Mucosa of rectum (tissue), 2 donors: ENCODE data around the gene PCDHGA1.
"Not testable (repeated sequence)": the region's sequence is repeated elsewhere in the genome, so short reads cannot be mapped to it uniquely, and the experiment has no call there.

Source experiments
- H3K27ac ChIP-seq, 2 donors: one replicate each; pipeline ENCODE4 v1.7.0; 2013; ENCODE audit warnings: inconsistent platforms in 2 of 2, low read depth in 2 of 2, low read length in 2 of 2
- H3K27me3 ChIP-seq, 2 donors: one replicate each; pipeline ENCODE4 v1.7.0; 2013; ENCODE audit warnings: low read length in 2 of 2; ENCODE audit not compliant: control insufficient read depth in 2 of 2, insufficient read depth in 2 of 2
- H3K36me3 ChIP-seq, 2 donors: one replicate each; pipeline ENCODE4 v1.7.0; 2013; ENCODE audit warnings: low read length in 2 of 2; ENCODE audit not compliant: control insufficient read depth in 2 of 2, insufficient read depth in 2 of 2
- H3K4me1 ChIP-seq, 2 donors: one replicate each; pipeline ENCODE4 v1.7.0; 2013; ENCODE audit warnings: low read length in 2 of 2, mild to moderate bottlenecking in 1 of 2; ENCODE audit not compliant: control insufficient read depth in 2 of 2, insufficient read depth in 2 of 2
- H3K4me3 ChIP-seq, 2 donors: one replicate each; pipeline ENCODE4 v1.7.0; 2013; ENCODE audit warnings: low read length in 2 of 2
- H3K9ac ChIP-seq, 2 donors: one replicate each; pipeline ENCODE4 v1.7.0; 2013; ENCODE audit warnings: low read length in 2 of 2, low read depth in 1 of 2, mild to moderate bottlenecking in 1 of 2
- H3K9me3 ChIP-seq, 2 donors: one replicate each; pipeline ENCODE4 v1.7.0; 2013; ENCODE audit warnings: low read length in 2 of 2; ENCODE audit not compliant: control insufficient read depth in 2 of 2
- donor health status: healthy.
- donor health status: Normal muscosa, but diverticular disease.

PCDHGA1 gene

DNA sequence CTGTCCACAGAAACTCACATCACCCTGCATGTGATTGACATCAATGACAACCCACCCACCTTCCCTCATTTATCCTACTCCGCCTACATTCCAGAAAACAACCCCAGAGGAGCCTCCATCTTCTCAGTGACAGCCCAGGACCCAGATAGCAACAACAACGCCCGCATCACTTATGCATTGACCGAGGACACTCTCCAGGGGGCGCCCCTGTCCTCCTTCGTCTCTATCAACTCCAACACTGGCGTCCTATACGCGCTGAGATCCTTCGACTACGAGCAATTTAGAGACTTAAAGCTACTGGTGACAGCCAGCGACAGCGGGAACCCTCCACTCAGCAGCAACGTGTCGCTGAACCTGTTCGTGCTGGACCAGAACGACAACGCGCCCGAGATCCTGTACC lies 15.0 kb downstream of the PCDHGA1 start:
- Histone ChIP-seq H3K9ac (no peak overlapping the region), H3K9me3 (peaks cover 12 to 23% of the 10 kb centered on the region in 2 donors), H3K4me1 (no peaks in the 10 kb centered on the region), H3K4me3 (no peak overlapping the region), H3K27me3 (no peaks in the 10 kb centered on the region), H3K36me3 (no peaks in the 10 kb centered on the region), H3K27ac (no peak overlapping the region)

- not testable (repeated sequence) for H3K27me3 ChIP-seq, H3K27ac ChIP-seq, H3K4me1 ChIP-seq, H3K4me3 ChIP-seq, H3K9ac ChIP-seq, H3K36me3 ChIP-seq
- peaks cover 12 to 26% of the 10 kb centered on the region in 2 donors for H3K9me3 ChIP-seq
Observed at GRCh38 chr5:141346017-141346416, 15.7 kb downstream of the PCDHGA1 start.

- no peak within 1 kb of the TSS for H3K9ac ChIP-seq
- no peaks in the 10 kb centered on the region for H3K4me1 ChIP-seq
- peaks cover 4 to 19% of the 10 kb centered on the region in 2 donors for H3K9me3 ChIP-seq
- no peak within 1 kb of the TSS for H3K27ac ChIP-seq
- H3K4me3 ChIP-seq = peak within 1 kb of the TSS in 1 of 2 donors; percentile 56
- H3K27me3 ChIP-seq = no peaks in the 10 kb centered on the region
- H3K36me3 ChIP-seq = no peaks in the 10 kb centered on the region
Observed at GRCh38 chr5:141349917-141350619, 19.8 kb downstream of the PCDHGA1 start, which contains the start of gene PCDHGB1. PCDHGB1 (plus strand) TSS chr5:141350099; CDS start chr5:141350261, 162 bp downstream.

DNA sequence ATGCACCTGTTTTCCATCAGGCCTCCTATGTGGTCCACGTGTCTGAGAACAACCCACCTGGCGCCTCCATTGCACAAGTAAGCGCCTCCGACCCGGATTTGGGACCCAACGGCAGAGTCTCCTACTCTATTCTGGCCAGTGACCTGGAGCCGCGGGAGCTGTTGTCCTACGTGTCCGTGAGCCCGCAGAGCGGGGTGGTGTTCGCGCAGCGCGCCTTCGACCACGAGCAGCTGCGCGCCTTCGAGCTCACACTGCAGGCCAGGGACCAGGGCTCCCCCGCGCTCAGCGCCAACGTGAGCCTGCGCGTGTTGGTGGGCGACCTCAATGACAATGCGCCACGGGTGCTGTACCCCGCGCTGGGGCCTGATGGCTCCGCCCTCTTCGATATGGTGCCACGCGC lies 21.3 kb downstream of the PCDHGA1 start:
- peaks cover 3 to 22% of the 10 kb centered on the region in 2 donors for H3K9me3 ChIP-seq
- H3K9ac ChIP-seq = no peak overlapping the region
- no peaks in the 10 kb centered on the region for H3K36me3 ChIP-seq
- H3K27me3 ChIP-seq = no peaks in the 10 kb centered on the region
- no peak overlapping the region for H3K27ac ChIP-seq
- no peak overlapping the region for H3K4me3 ChIP-seq
- no peaks in the 10 kb centered on the region for H3K4me1 ChIP-seq

DNA sequence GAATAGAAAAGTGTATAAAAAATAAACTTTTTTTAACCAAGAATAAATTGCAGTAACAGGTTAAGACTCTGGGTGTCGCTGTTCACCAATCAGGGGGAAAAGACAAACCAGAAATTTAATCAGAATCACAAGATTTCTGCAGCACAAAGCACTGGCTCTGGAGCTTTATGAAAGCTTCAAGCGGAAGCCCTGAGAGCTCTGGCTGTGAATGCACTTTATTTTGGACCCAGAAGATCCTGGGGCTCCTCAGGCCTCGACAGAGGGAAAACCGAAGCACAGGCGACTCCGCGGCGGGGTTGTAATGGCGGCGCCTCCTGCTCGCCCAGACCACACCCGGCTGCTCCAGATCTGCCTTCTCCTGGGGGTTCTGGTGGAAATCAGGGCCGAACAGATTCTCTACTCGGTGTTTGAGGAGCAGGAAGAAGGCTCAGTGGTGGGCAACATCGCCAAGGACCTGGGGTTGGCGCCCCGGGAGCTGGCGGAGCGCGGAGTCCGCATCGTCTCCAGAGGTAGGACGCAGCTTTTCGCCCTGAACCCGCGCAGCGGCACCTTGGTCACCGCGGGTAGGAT lies 24.7 kb downstream of the PCDHGA1 start, which contains the start of gene PCDHGA4:
TSS of gene PCDHGA4 (plus strand) at position 122 of the 570 bp plus-strand sequence. CDS start at position 209, 87 bp downstream.
- Histone ChIP-seq H3K36me3 (no peaks in the 10 kb centered on the region), H3K4me3 (peak within 1 kb of the TSS in 1 of 2 donors; percentile 8), H3K9ac (no peak within 1 kb of the TSS), H3K9me3 (peaks cover 3 to 22% of the 10 kb centered on the region in 2 donors), H3K27me3 (no peaks in the 10 kb centered on the region), H3K4me1 (no peaks in the 10 kb centered on the region), H3K27ac (no peak within 1 kb of the TSS)

GRCh38 chr5:141355641-141356040 lies 25.3 kb downstream of the PCDHGA1 start:
- Histone ChIP-seq H3K4me3 (no peak overlapping the region), H3K9me3 (peaks cover 3 to 23% of the 10 kb centered on the region in 2 donors), H3K4me1 (no peaks in the 10 kb centered on the region), H3K36me3 (no peaks in the 10 kb centered on the region), H3K27me3 (no peaks in the 10 kb centered on the region), H3K9ac (no peak overlapping the region), H3K27ac (no peak overlapping the region)

GRCh38 chr5:141356133-141356532 lies 25.8 kb downstream of the PCDHGA1 start:
- Histone ChIP-seq H3K4me1 (no peaks in the 10 kb centered on the region), H3K9me3 (peaks cover 3 to 23% of the 10 kb centered on the region in 2 donors), H3K27me3 (no peaks in the 10 kb centered on the region), H3K27ac (no peak overlapping the region), H3K36me3 (no peaks in the 10 kb centered on the region), H3K4me3 (no peak overlapping the region), H3K9ac (no peak overlapping the region)

DNA sequence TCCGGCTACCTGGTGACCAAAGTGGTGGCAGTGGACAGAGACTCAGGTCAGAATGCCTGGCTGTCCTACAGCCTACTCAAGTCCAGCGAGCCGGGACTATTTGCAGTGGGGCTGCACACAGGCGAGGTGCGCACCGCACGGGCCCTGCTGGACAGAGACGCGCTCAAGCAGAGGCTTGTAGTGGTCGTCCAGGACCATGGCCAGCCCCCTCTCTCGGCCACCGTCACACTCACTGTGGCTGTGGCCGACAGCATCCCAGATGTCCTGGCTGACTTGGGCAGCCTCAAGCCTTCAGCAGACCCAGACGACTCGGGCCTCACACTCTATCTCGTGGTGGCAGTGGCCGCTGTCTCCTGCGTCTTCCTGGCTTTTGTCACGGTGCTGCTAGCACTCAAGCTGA lies 26.6 kb downstream of the PCDHGA1 start:
- H3K4me1 ChIP-seq = no peaks in the 10 kb centered on the region
- H3K27me3 ChIP-seq = no peaks in the 10 kb centered on the region
- no peak overlapping the region for H3K4me3 ChIP-seq
- peaks cover 3 to 25% of the 10 kb centered on the region in 2 donors for H3K9me3 ChIP-seq
- H3K9ac ChIP-seq = no peak overlapping the region
- H3K36me3 ChIP-seq = no peaks in the 10 kb centered on the region
- H3K27ac ChIP-seq = no peak overlapping the region

DNA sequence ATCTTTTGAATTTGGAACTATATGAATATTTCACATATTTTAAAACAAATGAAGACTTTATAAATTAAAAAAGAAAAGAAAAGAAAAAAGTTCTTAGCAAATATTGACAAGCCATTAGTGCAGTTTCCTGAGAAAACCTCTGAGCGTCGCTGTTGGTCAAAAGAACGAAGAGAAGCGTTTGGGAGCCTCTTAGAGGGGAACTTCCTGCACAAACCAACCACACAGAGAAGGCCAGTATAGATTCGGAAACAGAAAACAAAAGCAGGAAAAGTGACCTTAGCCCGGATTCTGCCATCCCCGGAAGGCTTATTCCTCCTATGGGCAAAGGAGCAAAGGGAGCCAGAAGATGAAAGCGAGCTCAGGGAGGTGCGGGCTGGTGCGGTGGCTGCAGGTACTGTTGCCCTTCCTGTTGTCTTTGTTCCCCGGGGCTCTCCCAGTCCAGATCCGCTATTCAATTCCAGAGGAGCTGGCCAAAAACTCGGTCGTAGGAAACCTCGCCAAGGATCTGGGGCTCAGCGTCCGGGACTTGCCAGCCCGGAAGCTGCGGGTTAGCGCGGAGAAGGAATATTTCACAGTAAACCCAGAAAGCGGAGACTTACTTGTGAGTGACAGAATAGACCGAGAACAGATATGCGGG lies 29.6 kb downstream of the PCDHGA1 start, which contains the start of gene PCDHGB2:
TSS of gene PCDHGB2 (plus strand) at position 205 of the 637 bp plus-strand sequence. CDS start at position 347, 142 bp downstream.
- H3K9me3 ChIP-seq = peaks cover 17 to 29% of the 10 kb centered on the region in 2 donors
- no peak within 1 kb of the TSS for H3K27ac ChIP-seq
- no peak within 1 kb of the TSS for H3K9ac ChIP-seq
- no peaks in the 10 kb centered on the region for H3K36me3 ChIP-seq
- no peaks in the 10 kb centered on the region for H3K4me1 ChIP-seq
- H3K4me3 ChIP-seq = peak within 1 kb of the TSS; percentile 34 to 69
- no peaks in the 10 kb centered on the region for H3K27me3 ChIP-seq

DNA sequence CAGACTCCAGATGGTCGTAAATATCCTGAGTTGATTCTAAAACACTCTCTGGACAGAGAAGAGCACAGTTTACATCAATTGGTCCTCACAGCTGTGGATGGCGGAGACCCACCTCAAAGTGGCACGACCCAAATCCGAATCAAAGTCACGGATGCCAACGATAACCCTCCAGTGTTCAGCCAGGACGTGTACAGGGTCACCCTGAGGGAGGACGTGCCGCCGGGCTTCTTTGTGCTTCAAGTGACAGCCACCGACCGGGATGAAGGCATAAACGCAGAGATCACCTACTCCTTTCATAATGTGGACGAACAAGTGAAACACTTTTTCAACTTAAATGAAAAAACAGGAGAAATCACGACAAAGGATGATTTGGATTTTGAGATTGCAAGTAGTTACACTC lies 30.4 kb downstream of the PCDHGA1 start:
- Histone ChIP-seq H3K9me3 (peaks cover 22 to 31% of the 10 kb centered on the region in 2 donors), H3K27me3 (peaks cover 0 to 6% of the 10 kb centered on the region in 2 donors)

More for the DNA sequence above, 30.4 kb downstream of the PCDHGA1 start:
- no peak overlapping the region for H3K9ac ChIP-seq
- H3K36me3 ChIP-seq = no peaks in the 10 kb centered on the region
- no peak overlapping the region for H3K4me3 ChIP-seq
- H3K27ac ChIP-seq = no peak overlapping the region
- no peaks in the 10 kb centered on the region for H3K4me1 ChIP-seq
